Ishikawa (cell line): ENCODE results near the gene VPS16.

Source experiments
- CEBPB ChIP-seq: IDR thresholded peaks from 2 replicates; pipeline ENCODE4 v1.6.1; 2012
- CREB1 ChIP-seq: IDR thresholded peaks from 2 replicates; pipeline ENCODE4 v1.6.1; 2012; ENCODE audit warnings: low read depth
- EGR1 ChIP-seq: IDR thresholded peaks from 2 replicates; pipeline ENCODE4 v1.6.1; 2012
- EP300 ChIP-seq: IDR thresholded peaks from 2 replicates; pipeline ENCODE4 v1.6.1; 2012; ENCODE audit warnings: borderline replicate concordance
- FOXM1 ChIP-seq: IDR thresholded peaks from 2 replicates; pipeline ENCODE4 v1.6.1; 2012; ENCODE audit warnings: low read depth, borderline replicate concordance
- NFIC ChIP-seq: IDR thresholded peaks from 2 replicates; pipeline ENCODE4 v1.6.1; 2012
- RAD21 ChIP-seq: IDR thresholded peaks from 2 replicates; pipeline ENCODE4 v1.6.1; 2012; ENCODE audit warnings: low read depth
- TAF1 ChIP-seq: IDR thresholded peaks from 2 replicates; pipeline ENCODE4 v1.6.1; 2012; ENCODE audit warnings: low read depth, mild to moderate bottlenecking
- TCF12 ChIP-seq: IDR thresholded peaks from 2 replicates; pipeline ENCODE4 v1.6.1; 2012; ENCODE audit warnings: low read depth
- TEAD4 ChIP-seq: IDR thresholded peaks from 2 replicates; pipeline ENCODE4 v1.6.1; 2012
- USF1 ChIP-seq: IDR thresholded peaks from 2 replicates; pipeline ENCODE4 v1.6.1; 2012
- YY1 ChIP-seq: IDR thresholded peaks from 2 replicates; pipeline ENCODE4 v1.6.1; 2012; ENCODE audit warnings: low read depth
- ZBTB7A ChIP-seq: IDR thresholded peaks from 2 replicates; pipeline ENCODE4 v1.6.1; 2012; ENCODE audit warnings: low read depth
- TF ChIP-seq, protein P1 (sequence below): IDR thresholded peaks from 2 replicates; pipeline ENCODE4 v1.6.1; 2012
- TF ChIP-seq, protein P2 (sequence below): IDR thresholded peaks from 2 replicates; pipeline ENCODE4 v1.6.1; 2012; ENCODE audit warnings: low read depth, mild to moderate bottlenecking

Gene VPS16

DNA sequence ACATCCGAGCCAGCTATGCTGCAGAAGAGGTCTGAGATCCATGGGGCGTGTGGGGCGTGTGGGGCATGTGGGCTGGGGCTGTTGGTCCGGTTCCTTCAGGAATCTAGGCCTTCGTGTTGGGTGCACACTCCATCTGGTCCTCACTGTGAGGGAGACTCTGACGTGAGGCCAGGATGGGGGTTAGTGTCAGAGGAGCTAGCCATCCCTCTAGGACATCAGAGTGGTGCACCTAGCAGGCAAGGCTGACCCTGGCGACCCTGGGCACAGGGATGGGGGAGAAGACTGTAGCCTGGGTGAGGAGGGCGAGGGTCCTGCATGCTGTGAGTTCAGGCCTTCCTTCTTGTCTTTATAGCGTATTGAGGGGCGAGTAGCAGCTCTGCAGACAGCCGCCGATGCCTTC, 24.1 kb downstream of the VPS16 start:
- TF ChIP-seq CEBPB (no peak), CREB1 (no peak), RAD21 (no peak), TCF12 (no peak), EP300 (no peak), ZBTB7A (no peak), TEAD4 (no peak), USF1 (no peak), FOXM1 (no peak), TAF1 (no peak)
- TF ChIP-seq, protein P1, sequence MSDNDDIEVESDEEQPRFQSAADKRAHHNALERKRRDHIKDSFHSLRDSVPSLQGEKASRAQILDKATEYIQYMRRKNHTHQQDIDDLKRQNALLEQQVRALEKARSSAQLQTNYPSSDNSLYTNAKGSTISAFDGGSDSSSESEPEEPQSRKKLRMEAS = no peak
- TF ChIP-seq, protein P2, sequence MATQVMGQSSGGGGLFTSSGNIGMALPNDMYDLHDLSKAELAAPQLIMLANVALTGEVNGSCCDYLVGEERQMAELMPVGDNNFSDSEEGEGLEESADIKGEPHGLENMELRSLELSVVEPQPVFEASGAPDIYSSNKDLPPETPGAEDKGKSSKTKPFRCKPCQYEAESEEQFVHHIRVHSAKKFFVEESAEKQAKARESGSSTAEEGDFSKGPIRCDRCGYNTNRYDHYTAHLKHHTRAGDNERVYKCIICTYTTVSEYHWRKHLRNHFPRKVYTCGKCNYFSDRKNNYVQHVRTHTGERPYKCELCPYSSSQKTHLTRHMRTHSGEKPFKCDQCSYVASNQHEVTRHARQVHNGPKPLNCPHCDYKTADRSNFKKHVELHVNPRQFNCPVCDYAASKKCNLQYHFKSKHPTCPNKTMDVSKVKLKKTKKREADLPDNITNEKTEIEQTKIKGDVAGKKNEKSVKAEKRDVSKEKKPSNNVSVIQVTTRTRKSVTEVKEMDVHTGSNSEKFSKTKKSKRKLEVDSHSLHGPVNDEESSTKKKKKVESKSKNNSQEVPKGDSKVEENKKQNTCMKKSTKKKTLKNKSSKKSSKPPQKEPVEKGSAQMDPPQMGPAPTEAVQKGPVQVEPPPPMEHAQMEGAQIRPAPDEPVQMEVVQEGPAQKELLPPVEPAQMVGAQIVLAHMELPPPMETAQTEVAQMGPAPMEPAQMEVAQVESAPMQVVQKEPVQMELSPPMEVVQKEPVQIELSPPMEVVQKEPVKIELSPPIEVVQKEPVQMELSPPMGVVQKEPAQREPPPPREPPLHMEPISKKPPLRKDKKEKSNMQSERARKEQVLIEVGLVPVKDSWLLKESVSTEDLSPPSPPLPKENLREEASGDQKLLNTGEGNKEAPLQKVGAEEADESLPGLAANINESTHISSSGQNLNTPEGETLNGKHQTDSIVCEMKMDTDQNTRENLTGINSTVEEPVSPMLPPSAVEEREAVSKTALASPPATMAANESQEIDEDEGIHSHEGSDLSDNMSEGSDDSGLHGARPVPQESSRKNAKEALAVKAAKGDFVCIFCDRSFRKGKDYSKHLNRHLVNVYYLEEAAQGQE = no peak

- TF ChIP-seq TCF12 = no peak
These were observed 24.6 kb downstream of the VPS16 start for GRCh38 chr20:2865101-2865500.

GRCh38 chr20:2865630-2866029, 25.1 kb downstream of the VPS16 start:
- TF ChIP-seq EGR1 = no peak
- TF ChIP-seq RAD21 = peak; percentile 39; the same call in 1 of the 2 replicates

DNA sequence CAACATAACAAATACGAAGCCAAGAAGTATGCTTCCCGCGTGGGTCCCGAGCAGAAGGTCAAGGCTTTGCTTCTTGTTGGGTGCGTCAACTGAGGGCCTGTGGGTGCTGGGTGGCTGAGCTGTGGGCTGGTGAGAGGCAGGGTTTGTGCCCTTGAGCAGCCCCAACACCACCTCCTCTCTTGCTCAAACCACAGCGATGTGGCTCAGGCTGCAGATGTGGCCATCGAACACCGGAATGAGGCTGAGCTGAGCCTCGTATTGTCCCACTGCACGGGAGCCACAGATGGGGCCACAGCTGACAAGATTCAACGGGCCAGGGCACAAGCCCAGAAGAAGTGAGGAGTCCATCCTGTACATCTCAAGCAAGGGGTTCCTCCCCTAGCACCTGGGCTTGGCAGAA, 25.7 kb downstream of the VPS16 start:
- TF ChIP-seq YY1 (no peak), FOXM1 (no peak), TAF1 (no peak), USF1 (no peak), NFIC (no peak), TEAD4 (no peak), ZBTB7A (no peak), CEBPB (no peak), CREB1 (no peak)

GRCh38 chr20:2867081-2867864, 26.7 kb downstream of the VPS16 start:
- TF ChIP-seq TAF1 (no peak), NFIC (peak; percentile 22; the same call in 1 of the 2 replicates)
- TF ChIP-seq, protein P1 = no peak

DNA sequence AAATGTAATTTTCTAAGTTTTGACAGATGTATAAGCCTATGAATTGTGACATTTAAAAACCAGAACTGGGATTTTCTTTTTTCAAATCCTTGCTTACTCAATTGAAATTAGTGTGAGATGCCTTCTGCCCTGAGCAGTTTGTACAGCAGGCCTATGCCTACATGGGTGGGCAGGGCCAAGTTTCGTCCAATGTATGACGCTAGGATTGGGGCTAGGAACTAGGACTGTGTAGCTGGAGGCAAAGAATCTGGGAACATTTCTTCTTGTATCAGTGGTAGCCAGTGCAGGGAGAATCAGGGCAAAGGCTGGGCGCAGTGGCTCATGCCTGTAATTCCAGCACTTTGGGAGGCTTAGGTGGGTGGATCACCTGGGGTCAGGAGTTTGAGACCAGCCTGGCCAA, 28.8 kb downstream of the VPS16 start:
- TF ChIP-seq EGR1 (no peak), TCF12 (no peak), FOXM1 (no peak), NFIC (no peak), EP300 (no peak), CEBPB (no peak), TEAD4 (no peak), TAF1 (no peak), CREB1 (no peak), ZBTB7A (no peak), YY1 (no peak), RAD21 (no peak), USF1 (no peak)
- TF ChIP-seq, protein P1 = no peak
- TF ChIP-seq, protein P2 = no peak
